ENCODE data around the gene NPTX1. TPM values are rescaled to one million over a fixed set of nuclear protein-coding genes. Genes with fewer than 3 reads are reported as not detected.
A peak's percentile ranks its signal among the peaks of the same experiment; 100 is the strongest.

The NPTX1 gene
- total RNA-seq, 1 donor from 2014 or later: 1.9 TPM

GRCh38 chr17:80491478-80492342, 15.3 kb upstream of the NPTX1 start:
- Mint-ChIP-seq H3K36me3 (ENCODE audit: low read depth) (no peaks in the 10 kb centered on the region), H3K27ac (ENCODE audit: unreplicated experiment) (peak overlapping the region; percentile 81), H3K4me3 (peak overlapping the region; percentile 69), H3K9me3 (no peaks in the 10 kb centered on the region), H3K4me1 (peaks cover 15% of the 10 kb centered on the region), H3K27me3 (ENCODE audit: low read depth) (peaks cover 39% of the 10 kb centered on the region)
- DNase-seq (ENCODE audit: low read depth, low spot score): peak; percentile 53
- TF ChIP-seq CTCF (conservative IDR thresholded peaks at IDR 0.05): no peak

- H3K27ac Mint-ChIP-seq (ENCODE audit: unreplicated experiment): no peak overlapping the region
- peaks cover 48% of the 10 kb centered on the region for H3K27me3 Mint-ChIP-seq (ENCODE audit: low read depth)
- no peak for DNase-seq (ENCODE audit: low read depth, low spot score)
- no peak for TF ChIP-seq CTCF (conservative IDR thresholded peaks at IDR 0.05)
- no peaks in the 10 kb centered on the region for H3K9me3 Mint-ChIP-seq
- H3K4me3 Mint-ChIP-seq: no peak overlapping the region
- H3K36me3 Mint-ChIP-seq (ENCODE audit: low read depth): no peaks in the 10 kb centered on the region
- peaks cover 10% of the 10 kb centered on the region for H3K4me1 Mint-ChIP-seq
These were observed 11.1 kb upstream of the NPTX1 start for GRCh38 chr17:80487511-80487910.

- H3K4me1 Mint-ChIP-seq: peaks cover 8% of the 10 kb centered on the region
- H3K27me3 Mint-ChIP-seq (ENCODE audit: low read depth): peaks cover 54% of the 10 kb centered on the region
- no peak for TF ChIP-seq CTCF (conservative IDR thresholded peaks at IDR 0.05)
- no peaks in the 10 kb centered on the region for H3K9me3 Mint-ChIP-seq
- no peak overlapping the region for H3K27ac Mint-ChIP-seq (ENCODE audit: unreplicated experiment)
- no peaks in the 10 kb centered on the region for H3K36me3 Mint-ChIP-seq (ENCODE audit: low read depth)
- DNase-seq (ENCODE audit: low read depth, low spot score): no peak
- no peak overlapping the region for H3K4me3 Mint-ChIP-seq
These were observed 10.3 kb upstream of the NPTX1 start for GRCh38 chr17:80486692-80487091.

GRCh38 chr17:80485846-80486245, 9.4 kb upstream of the NPTX1 start:
- H3K27ac Mint-ChIP-seq (ENCODE audit: unreplicated experiment): no peak overlapping the region
- no peak for TF ChIP-seq CTCF (conservative IDR thresholded peaks at IDR 0.05)
- peaks cover 3% of the 10 kb centered on the region for H3K4me1 Mint-ChIP-seq
- no peak overlapping the region for H3K4me3 Mint-ChIP-seq
- no peaks in the 10 kb centered on the region for H3K36me3 Mint-ChIP-seq (ENCODE audit: low read depth)
- H3K9me3 Mint-ChIP-seq: no peaks in the 10 kb centered on the region
- peaks cover 58% of the 10 kb centered on the region for H3K27me3 Mint-ChIP-seq (ENCODE audit: low read depth)
- DNase-seq (ENCODE audit: low read depth, low spot score): no peak

- H3K9me3 Mint-ChIP-seq: no peaks in the 10 kb centered on the region
- DNase-seq (ENCODE audit: low read depth, low spot score): no peak
- no peak overlapping the region for H3K27ac Mint-ChIP-seq (ENCODE audit: unreplicated experiment)
- peaks cover 78% of the 10 kb centered on the region for H3K27me3 Mint-ChIP-seq (ENCODE audit: low read depth)
- no peak overlapping the region for H3K4me3 Mint-ChIP-seq
- no peak for TF ChIP-seq CTCF (conservative IDR thresholded peaks at IDR 0.05)
- H3K36me3 Mint-ChIP-seq (ENCODE audit: low read depth): no peaks in the 10 kb centered on the region
- H3K4me1 Mint-ChIP-seq: no peaks in the 10 kb centered on the region
These were observed 6.3 kb upstream of the NPTX1 start for GRCh38 chr17:80482555-80483308.
